GM13976 (cell line): Measurements from ENCODE around the gene ANK2.

Experiments used
- DNase-seq: peaks from one replicate; pipeline ENCODE4 v3.0.0; 2012; ENCODE audit warnings: low spot score
- CTCF ChIP-seq: IDR thresholded peaks from 2 replicates; pipeline ENCODE4 v1.5.1; 2012; ENCODE audit warnings: borderline replicate concordance, mild to moderate bottlenecking; ENCODE audit not compliant: insufficient read depth; ENCODE audit errors: extremely low read depth, missing control alignments, control extremely low read depth
- in situ Hi-C: fragments of 300-500 bp; cut with MboI; formaldehyde crosslinking; loops from one replicate; pipeline ENCODE4 v1.12.0; 2022; ENCODE audit warnings: low sequenced_read_pairs, mixed read lengths, inconsistent platforms; ENCODE audit not compliant: unreplicated experiment

Gene ANK2

DNA sequence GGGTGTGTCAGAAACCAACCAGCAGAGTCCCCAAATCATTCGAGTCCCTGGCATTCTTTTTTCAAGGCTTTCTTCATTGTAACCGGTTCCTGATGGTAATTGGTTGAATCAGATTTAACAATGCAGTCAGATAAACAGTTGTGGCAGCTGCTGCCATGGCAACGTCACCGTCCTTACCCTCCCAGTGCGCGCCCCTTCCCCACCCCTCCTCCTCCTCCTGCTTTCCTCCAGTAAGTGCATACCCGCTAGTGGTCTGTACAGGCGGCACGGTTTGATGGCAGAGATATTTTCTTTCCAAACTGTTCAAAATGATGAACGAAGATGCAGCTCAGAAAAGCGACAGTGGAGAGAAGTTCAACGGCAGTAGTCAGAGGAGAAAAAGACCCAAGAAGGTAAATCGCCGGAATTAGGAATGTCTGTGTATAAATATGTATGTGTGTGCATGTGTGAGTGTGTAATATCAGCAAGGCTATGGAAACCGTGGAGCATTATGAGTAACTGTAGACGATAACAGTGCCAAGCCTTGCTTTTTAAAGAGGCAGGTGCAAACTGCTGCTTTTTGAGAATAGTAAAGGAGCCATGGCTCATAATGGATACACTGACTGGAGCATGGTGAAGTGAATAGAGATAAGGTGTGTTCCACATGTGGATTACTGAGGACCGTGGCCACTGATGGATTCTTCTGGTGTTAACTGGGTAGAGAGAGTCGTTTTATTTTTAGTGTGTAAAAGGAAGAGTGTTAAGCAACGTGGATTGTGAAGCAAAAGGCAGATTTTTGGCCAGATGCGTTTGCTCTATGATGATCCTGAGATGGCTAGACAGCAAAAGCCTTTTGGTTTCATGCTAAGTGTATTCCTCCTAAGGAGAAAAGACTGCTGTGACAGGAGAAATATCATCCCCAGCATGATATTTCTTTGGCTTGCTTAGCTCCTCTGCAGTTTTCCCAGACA lies at the start of gene ANK2:
TSS of gene ANK2 (plus strand) at position 233 of the 950 bp plus-strand sequence. CDS start at position 309, 76 bp downstream.
- in situ Hi-C loops, result no loop called here
- no peak for DNase-seq
- TF ChIP-seq CTCF, result no peak

DNA sequence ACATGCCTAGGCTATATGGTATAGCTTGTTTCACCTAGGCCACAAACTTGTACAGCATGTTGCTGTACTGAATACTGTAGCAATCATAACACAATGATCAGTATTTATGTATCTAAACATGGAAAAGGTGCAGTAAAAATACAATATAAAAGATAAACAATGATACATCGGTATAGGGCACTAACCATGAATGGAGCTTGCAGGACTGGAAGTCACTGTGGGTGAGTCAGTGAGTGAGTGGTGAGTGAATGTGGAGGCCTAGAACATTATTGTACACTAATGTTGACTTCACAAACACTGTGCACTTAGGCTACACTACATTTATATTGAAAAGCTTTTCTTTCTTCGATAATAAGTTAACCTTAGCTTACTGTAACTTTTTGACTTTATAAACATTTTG lies 45.6 kb upstream of the ANK2 start:
- in situ Hi-C loops, result no loop called here
- no peak for TF ChIP-seq CTCF
- DNase-seq, result no peak

DNA sequence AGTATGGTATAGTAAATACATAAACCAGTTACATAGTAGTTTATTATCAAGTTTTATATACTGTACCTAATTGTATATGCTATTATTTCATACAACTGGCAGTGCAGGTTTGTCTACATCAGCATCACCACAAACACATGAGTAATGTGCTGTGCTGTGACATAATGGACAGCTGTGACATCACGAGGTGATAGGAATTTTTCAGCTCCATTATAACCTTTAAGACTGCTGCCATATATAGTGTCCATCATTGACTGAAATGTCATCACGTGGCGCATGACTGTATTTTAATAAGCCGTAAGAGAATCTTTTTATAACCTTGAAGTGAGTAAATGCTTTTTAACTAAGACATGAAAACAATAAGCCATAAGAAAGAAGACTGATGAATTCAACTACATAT lies 44.8 kb upstream of the ANK2 start:
- TF ChIP-seq CTCF, result no peak
- DNase-seq, result no peak

GRCh38 chr4:113006632-113007031 lies 42.8 kb upstream of the ANK2 start:
- in situ Hi-C loops, result no loop called here
- TF ChIP-seq CTCF, result no peak
- no peak for DNase-seq

More for the DNA sequence above, 44.8 kb upstream of the ANK2 start:
- in situ Hi-C loops, result no loop called here

DNA sequence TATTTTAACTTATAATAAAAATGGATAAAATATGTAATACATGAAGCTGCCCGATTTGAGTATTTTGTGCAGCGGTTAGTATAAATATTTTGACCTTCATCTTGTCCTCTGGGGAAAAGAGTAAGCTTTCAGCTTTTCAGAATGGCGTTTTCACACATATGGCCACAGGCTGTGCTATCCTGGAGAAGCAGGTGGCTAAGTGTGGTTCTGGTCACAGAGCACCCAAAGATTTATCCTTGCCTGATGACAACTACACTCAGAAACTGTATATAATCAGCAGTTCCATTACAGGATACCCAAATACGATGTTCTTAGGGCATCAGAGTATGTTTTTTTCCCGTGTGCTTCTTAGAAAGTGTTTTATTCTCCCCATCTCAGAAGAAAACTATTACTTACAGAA lies 42.3 kb upstream of the ANK2 start:
- in situ Hi-C loops, result no loop called here
- DNase-seq, result no peak
- TF ChIP-seq CTCF, result no peak

DNA sequence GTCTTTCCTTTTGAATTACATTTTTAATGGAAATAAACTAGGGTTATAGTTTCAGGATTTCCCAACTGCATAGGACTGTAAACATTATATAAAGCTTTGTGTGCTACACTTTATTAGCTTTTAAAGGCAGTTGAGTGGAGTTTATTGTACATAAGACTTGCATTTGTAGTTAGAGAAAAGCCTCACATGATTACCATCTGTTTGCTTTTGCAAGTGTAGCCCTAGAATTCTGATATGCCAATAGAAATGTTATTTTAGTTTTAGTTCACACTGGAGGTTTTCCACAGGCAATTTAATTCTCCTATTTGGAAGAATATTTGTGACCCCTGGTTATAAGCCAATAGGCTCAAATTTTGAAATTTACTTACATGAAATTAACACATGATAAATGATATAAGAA lies 41.3 kb upstream of the ANK2 start:
- TF ChIP-seq CTCF, result no peak
- DNase-seq, result no peak
- in situ Hi-C loops, result no loop called here
